Lung (tissue), 12 donors: ENCODE data around the gene OSBPL3. TPM values are rescaled to one million over a fixed set of nuclear protein-coding genes. Genes with fewer than 3 reads are reported as not detected.

Experiments
- ATAC-seq: fragments of 200-7000 bp; cut with Tn5 transposase; one replicate; pipeline ENCODE4 v1.9.1; 2020; ENCODE audit warnings: moderate number of reproducible peaks; ENCODE audit not compliant: insufficient read depth, low FRiP score
- DNase-seq, 3 donors: peaks; one replicate each; pipeline ENCODE4 v3.0.0-alpha.2; 2013 to 2017
- H3K27ac ChIP-seq, 2 donors: one replicate each; pipeline ENCODE4 v1.5.1; 2013; ENCODE audit warnings: mild to moderate bottlenecking in 2 of 2, moderate library complexity in 2 of 2, control low read depth in 1 of 2, inconsistent platforms in 1 of 2, low read depth in 1 of 2, low read length in 1 of 2
- H3K27me3 ChIP-seq, 3 donors: one replicate each; pipeline ENCODE4 v1.5.1; 2013; ENCODE audit warnings: low read length in 2 of 3; ENCODE audit not compliant: control insufficient read depth in 3 of 3, insufficient read depth in 3 of 3
- H3K36me3 ChIP-seq, 4 donors: one replicate each; pipeline ENCODE4 v1.5.1; 2013; ENCODE audit warnings: low read length in 4 of 4, mild to moderate bottlenecking in 1 of 4, moderate library complexity in 1 of 4; ENCODE audit not compliant: control insufficient read depth in 4 of 4, insufficient read depth in 4 of 4
- H3K4me1 ChIP-seq, 5 donors: one replicate each; pipeline ENCODE4 v1.5.1; 2013; ENCODE audit warnings: low read length in 5 of 5, mild to moderate bottlenecking in 2 of 5, moderate library complexity in 1 of 5; ENCODE audit not compliant: control insufficient read depth in 5 of 5, insufficient read depth in 5 of 5
- H3K4me3 ChIP-seq: one replicate; pipeline ENCODE4 v1.5.1; 2013; ENCODE audit warnings: mild to moderate bottlenecking, control low read depth, moderate library complexity
- H3K9ac ChIP-seq, 2 donors: one replicate each; pipeline ENCODE4 v1.5.1; 2013; ENCODE audit warnings: low read length in 2 of 2, control low read depth in 1 of 2; ENCODE audit not compliant: insufficient read depth in 1 of 2
- H3K9me3 ChIP-seq, 4 donors: one replicate each; pipeline ENCODE4 v1.5.1; 2013; ENCODE audit warnings: low read length in 3 of 4, mild to moderate bottlenecking in 1 of 4, moderate library complexity in 1 of 4; ENCODE audit not compliant: control insufficient read depth in 4 of 4, insufficient read depth in 3 of 4
- WGBS, 2 donors: extraction: QIAGEN DNeasy Blood & Tissue Kit; methylation state at CpG; one replicate each; pipeline ENCODE4 v1.1.7; 2013; 5-methylcytosine and 5-hydroxymethylcytosine counted together
- polyA plus RNA-seq, 2 donors: library from polyadenylated mRNA; stranded (reverse); fragments of 200-250 nt; gene quantifications; one replicate each; pipeline ENCODE4 v1.2.1, GENCODE V29; 2013
- total RNA-seq, 2 donors: library from RNA; depleted of rRNA in 1 of 2; stranded (reverse); fragments of >200 nt in 1 of 2; gene quantifications; one replicate each; pipeline ENCODE4 v1.2.1, GENCODE V29; 2014 to 2021
- TF ChIP-seq, protein P1 (sequence below): IDR thresholded peaks from 2 replicates; pipeline ENCODE4 v1.5.1; 2012; ENCODE audit warnings: mild to moderate bottlenecking; ENCODE audit errors: control extremely low read depth, extremely low read depth
- donor health status: control.
- donor health status: control.
- donor health status: Bipolar disorder and iron deficiency.
- donor health status: healthy.
- donor health status: DM: yes; HTN: yes; CAD: no.

OSBPL3 gene
- total and polyA plus RNA-seq, 4 donors = 8.6 to 32.0 (median 20.4) TPM

GRCh38 chr7:24827589-24827988 lies 152.4 kb downstream of the OSBPL3 start:
- 33 to 96% methylated on average over 1 of the region's 1 CpG for WGBS, 2 donors
- ATAC-seq = no peak

GRCh38 chr7:24827027-24827426 lies 153.0 kb downstream of the OSBPL3 start:
- TF ChIP-seq, protein P1, sequence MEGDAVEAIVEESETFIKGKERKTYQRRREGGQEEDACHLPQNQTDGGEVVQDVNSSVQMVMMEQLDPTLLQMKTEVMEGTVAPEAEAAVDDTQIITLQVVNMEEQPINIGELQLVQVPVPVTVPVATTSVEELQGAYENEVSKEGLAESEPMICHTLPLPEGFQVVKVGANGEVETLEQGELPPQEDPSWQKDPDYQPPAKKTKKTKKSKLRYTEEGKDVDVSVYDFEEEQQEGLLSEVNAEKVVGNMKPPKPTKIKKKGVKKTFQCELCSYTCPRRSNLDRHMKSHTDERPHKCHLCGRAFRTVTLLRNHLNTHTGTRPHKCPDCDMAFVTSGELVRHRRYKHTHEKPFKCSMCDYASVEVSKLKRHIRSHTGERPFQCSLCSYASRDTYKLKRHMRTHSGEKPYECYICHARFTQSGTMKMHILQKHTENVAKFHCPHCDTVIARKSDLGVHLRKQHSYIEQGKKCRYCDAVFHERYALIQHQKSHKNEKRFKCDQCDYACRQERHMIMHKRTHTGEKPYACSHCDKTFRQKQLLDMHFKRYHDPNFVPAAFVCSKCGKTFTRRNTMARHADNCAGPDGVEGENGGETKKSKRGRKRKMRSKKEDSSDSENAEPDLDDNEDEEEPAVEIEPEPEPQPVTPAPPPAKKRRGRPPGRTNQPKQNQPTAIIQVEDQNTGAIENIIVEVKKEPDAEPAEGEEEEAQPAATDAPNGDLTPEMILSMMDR = no peak
- Histone ChIP-seq H3K4me3 (no peak overlapping the region), H3K27me3 (no peaks in the 10 kb centered on the region), H3K9ac (no peak overlapping the region), H3K36me3 (peaks cover 0 to 1% (median 0%) of the 10 kb centered on the region in 4 donors), H3K4me1 (peaks cover 3 to 62% (median 25%) of the 10 kb centered on the region in 5 donors), H3K9me3 (no peaks in the 10 kb centered on the region), H3K27ac (no peak overlapping the region)
- WGBS, 2 donors = 90 to 91% methylated on average over 2 of the region's 2 CpGs
- DNase-seq (no peak), ATAC-seq (no peak)

More at GRCh38 chr7:24827589-24827988, 152.4 kb downstream of the OSBPL3 start:
- H3K9ac ChIP-seq = no peak overlapping the region
- no peaks in the 10 kb centered on the region for H3K27me3 ChIP-seq
- peaks cover 0 to 1% (median 0%) of the 10 kb centered on the region in 4 donors for H3K36me3 ChIP-seq
- DNase-seq = no peak
- H3K4me1 ChIP-seq = peaks cover 3 to 58% (median 25%) of the 10 kb centered on the region in 5 donors
- no peak overlapping the region for H3K27ac ChIP-seq
- TF ChIP-seq, protein P1 = no peak
- H3K9me3 ChIP-seq = no peaks in the 10 kb centered on the region
- H3K4me3 ChIP-seq = no peak overlapping the region

DNA sequence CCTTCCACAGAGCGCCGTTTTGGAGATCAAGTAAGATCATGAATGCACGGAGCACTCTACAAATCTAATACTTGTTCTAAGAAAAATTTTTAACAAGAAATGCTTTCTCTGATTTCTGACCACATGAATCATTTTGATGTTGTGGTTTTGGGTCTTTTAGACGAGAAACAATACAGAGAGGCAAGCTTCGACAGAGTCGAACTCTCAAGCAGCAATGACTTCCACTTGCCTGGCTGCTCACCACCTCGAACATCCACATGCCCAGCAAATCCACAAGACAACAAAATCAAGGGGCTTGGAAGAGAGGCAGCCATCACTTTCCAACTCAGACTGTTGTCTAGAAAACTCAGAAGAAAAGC lies 153.3 kb downstream of the OSBPL3 start:
- H3K4me1 ChIP-seq = peaks cover 3 to 62% (median 25%) of the 10 kb centered on the region in 5 donors
- TF ChIP-seq, protein P1 = no peak

More for the DNA sequence above, 153.3 kb downstream of the OSBPL3 start:
- ATAC-seq (no peak), DNase-seq (no peak)
- Histone ChIP-seq H3K27me3 (no peaks in the 10 kb centered on the region), H3K27ac (no peak overlapping the region), H3K9me3 (no peaks in the 10 kb centered on the region), H3K36me3 (no peaks in the 10 kb centered on the region), H3K9ac (no peak overlapping the region), H3K4me3 (no peak overlapping the region)
- 77 to 83% methylated on average over 7 of the region's 7 CpGs for WGBS, 2 donors
